GM19193 (cell line): Measurements from ENCODE around the gene SPAG6.

Source experiments
- POLR2A ChIP-seq: IDR thresholded peaks from 4 replicates; pipeline ENCODE4 v1.6.1; 2011; ENCODE audit not compliant: insufficient read depth, insufficient read length; ENCODE audit errors: extremely low read depth

SPAG6 gene

DNA sequence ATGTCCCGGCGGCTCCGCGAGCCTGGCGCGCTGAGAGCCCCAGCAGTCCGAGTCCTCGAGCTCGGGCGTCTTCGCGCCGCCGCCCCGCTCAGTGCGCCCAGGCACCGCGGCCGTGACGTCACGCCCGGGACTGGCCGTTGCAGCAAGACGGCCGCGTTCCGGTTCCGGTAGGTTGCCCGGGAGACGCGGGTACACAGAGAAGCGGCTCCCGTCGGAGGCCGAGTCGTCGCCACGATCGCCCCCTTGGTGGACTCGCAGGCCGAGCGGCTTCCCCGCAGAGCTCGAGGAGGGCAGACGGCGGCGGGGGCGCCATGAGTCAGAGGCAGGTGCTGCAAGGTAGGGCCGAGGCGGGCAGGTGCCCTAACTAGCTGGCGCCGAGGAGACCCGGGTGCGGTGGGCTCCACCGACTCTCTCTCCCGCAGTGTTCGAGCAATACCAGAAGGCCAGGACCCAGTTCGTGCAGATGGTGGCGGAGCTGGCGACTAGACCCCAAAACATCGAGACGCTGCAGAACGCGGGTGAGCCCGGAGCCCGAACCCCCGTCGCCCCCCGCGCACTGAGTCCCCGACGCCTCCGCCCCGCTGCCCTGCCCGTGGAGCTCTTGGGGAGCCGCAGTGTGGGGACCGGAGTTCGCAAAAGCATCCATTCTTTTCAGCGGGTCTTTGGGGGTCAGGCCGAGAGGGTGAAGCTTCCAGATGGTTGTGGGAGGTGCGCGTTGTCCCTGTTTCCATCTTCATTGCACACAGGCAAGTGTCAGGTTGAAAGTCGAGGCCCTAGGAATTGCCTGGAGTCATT is at the start of gene SPAG6:
SPAG6 (plus strand) TSS at position 196 of the 795 bp plus-strand sequence; CDS start at position 312, 116 bp downstream.
- peak; percentile 24 for TF ChIP-seq POLR2A

DNA sequence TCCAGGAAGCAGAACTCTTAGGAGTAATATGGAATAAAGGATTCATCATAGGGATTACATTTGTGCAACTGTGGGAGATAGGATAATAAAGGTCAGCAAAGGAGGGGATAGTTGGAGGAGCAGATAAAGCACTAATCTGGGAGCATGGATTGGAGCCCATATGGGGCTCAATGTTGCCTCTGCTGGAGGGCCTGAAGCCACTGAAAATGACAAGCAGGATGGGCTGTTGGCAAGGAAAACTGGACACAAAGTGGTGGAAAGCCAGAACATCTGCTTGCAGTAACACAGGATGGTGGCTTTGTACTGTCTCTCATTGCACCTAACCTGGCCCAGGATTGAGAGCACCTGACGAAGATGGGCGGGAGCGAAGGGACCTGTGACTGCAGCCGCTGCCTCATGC is 44.1 kb upstream of the SPAG6 start:
- no peak for TF ChIP-seq POLR2A

- no peak for TF ChIP-seq POLR2A
Measured at GRCh38 chr10:22303461-22303860, 41.8 kb upstream of the SPAG6 start.

DNA sequence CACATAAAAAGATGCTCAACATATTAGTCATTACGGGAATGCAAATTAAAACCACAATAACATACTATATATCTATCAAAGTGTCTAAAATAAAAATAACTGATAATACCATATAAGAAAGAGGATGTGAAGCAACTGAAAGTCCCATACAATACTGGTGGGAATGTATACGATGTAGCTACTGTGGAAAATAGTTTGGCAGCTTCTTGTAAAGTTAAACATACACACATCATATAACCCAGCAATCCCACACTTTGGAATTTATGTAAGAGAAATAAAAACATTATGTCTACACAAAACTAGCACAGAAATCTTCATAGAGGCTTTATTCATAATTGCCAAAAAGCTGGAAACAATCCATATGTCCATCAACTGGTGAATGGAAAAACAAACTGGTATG is 39.6 kb upstream of the SPAG6 start:
- TF ChIP-seq POLR2A, result no peak

DNA sequence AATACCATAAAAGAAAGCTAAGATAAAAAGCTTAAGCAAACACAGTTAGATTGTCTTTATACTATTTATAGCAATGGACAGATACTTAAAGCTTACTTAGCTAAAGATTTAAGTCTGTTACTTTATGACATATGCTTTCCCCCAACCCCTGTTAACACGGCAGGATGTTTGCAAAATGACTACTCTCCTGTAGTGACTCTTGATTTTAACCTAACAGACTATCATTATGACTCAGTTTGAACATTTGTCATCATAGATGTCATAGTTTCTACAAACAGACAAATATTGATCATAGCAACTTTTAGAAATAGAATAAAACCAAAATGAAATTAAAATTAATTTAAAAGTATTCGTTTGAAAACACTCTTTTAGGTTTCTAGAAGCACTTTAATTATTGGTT is 36.9 kb upstream of the SPAG6 start:
- TF ChIP-seq POLR2A, result no peak

GRCh38 chr10:22309180-22310000 is 35.9 kb upstream of the SPAG6 start:
- TF ChIP-seq POLR2A, result no peak

DNA sequence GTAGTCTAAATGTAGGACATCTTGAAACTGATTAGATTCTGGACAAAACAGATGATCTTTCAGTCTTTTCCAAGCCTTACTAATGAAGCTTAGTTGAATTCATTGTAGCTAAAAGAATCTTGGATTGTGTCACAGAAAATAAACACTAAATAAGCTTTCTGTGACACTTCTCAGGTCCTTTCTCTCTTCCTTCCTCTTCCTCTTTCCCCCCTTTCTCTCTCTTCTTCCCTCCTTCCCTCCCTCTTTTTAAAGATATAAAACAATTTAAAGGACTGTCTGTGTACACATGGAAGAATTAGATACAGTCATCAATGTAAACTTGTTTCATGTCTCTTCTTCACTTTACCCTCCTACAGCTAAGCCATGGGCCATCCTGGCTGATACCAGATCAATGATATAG is 34.4 kb upstream of the SPAG6 start:
- TF ChIP-seq POLR2A, result no peak

GRCh38 chr10:22314852-22315251 is 30.4 kb upstream of the SPAG6 start:
- no peak for TF ChIP-seq POLR2A

GRCh38 chr10:22315455-22316285 is 29.6 kb upstream of the SPAG6 start:
- TF ChIP-seq POLR2A, result no peak

- peak; percentile 93 for TF ChIP-seq POLR2A
Measured at GRCh38 chr10:22316286-22317075, 28.8 kb upstream of the SPAG6 start, which contains the start of gene COMMD3. COMMD3 (plus strand) TSS chr10:22316388; CDS start chr10:22316418, 30 bp downstream.

GRCh38 chr10:22317076-22317370 is 28.3 kb upstream of the SPAG6 start:
- TF ChIP-seq POLR2A, result no peak

DNA sequence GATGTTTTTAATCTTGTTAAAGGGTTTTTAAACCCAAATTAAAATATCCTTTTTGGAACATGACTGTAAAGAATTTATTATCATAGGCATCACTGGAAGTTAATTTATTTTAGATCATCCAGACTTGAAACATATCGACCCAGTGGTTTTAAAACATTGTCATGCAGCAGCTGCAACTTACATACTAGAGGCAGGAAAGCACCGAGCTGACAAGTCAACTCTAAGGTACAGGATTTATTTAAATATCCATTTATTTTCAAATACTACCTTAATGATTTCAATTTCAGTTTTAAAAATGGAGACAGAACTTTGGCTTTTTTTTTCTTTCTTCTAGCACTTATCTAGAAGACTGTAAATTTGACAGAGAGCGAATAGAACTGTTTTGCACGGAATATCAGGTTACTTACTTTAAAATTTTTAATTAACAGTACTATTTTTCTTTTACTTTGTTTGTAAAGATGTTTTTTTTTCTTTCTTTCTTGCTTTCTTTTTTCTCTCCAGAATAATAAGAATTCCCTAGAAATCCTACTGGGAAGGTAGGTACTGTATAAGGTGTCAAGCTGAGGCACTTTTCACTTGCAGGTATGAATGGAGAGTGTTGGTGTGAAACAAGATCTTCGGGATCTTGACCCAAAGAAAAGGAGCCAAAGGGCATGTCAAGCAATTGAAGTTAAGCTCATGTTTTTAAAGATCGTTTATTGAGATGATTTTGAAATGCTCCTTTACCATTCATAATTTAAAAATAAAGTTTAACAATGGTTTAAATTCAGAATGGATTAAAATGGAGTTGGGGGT is 27.3 kb upstream of the SPAG6 start:
- TF ChIP-seq POLR2A, result no peak

DNA sequence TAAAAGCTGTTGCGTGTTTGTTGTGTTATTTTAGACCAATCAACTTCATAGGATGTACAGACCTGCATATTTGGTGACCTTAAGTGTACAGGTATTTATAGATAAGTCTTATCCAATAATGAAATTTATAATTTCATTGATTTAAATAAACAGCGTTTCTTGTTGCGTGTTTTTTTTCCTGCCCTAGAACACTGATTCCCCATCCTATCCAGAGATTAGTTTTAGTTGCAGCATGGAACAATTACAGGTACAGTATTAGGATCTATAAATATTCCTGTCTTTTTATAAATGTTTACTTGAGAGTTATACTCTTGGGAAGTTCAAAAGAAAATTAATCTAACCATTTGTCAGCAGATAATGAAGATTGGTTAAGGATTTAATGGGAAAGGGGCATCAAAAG is 26.5 kb upstream of the SPAG6 start:
- no peak for TF ChIP-seq POLR2A
